AG09309 (cell line): ENCODE data around the gene SMYD1.
A peak's percentile ranks its signal among the peaks of the same experiment; 100 is the strongest.

Experiments
- DNase-seq: peaks from one replicate; pipeline ENCODE4 v3.0.0-alpha.2; 2010; ENCODE audit warnings: low read depth
- H3K4me3 ChIP-seq: 2 replicates; pipeline ENCODE4 v1.5.1; 2011; ENCODE audit warnings: mild to moderate bottlenecking, low read depth, low read length, moderate library complexity; ENCODE audit not compliant: control insufficient read depth
- CTCF ChIP-seq: IDR thresholded peaks from 2 replicates; pipeline ENCODE4 v1.5.1; 2011; ENCODE audit warnings: mild to moderate bottlenecking, low read depth, low read length, inconsistent platforms; ENCODE audit not compliant: insufficient read depth, control insufficient read depth; ENCODE audit errors: missing control alignments

The SMYD1 gene

GRCh38 chr2:88147145-88147544 is 79.5 kb downstream of the SMYD1 start:
- no peak overlapping the region for H3K4me3 ChIP-seq
- no peak for TF ChIP-seq CTCF
- DNase-seq, result no peak

GRCh38 chr2:88148929-88149438 is 81.4 kb downstream of the SMYD1 start:
- H3K4me3 ChIP-seq, result no peak overlapping the region
- no peak for TF ChIP-seq CTCF
- no peak for DNase-seq

- no peak for TF ChIP-seq CTCF
- H3K4me3 ChIP-seq, result no peak overlapping the region
- DNase-seq, result no peak
Observed at GRCh38 chr2:88159481-88159880, 91.9 kb downstream of the SMYD1 start.

- H3K4me3 ChIP-seq, result no peak overlapping the region
- peak; percentile 51 for DNase-seq
- peak; percentile 83 for TF ChIP-seq CTCF
Observed at GRCh38 chr2:88159955-88160415, 92.4 kb downstream of the SMYD1 start.

GRCh38 chr2:88160517-88160916 is 92.9 kb downstream of the SMYD1 start:
- TF ChIP-seq CTCF, result no peak
- no peak overlapping the region for H3K4me3 ChIP-seq
- DNase-seq, result no peak

GRCh38 chr2:88161446-88162244 is 94.0 kb downstream of the SMYD1 start:
- H3K4me3 ChIP-seq, result no peak overlapping the region
- no peak for TF ChIP-seq CTCF
- no peak for DNase-seq
